Stimulated activated CD4-positive, alpha-beta T cell treated with anti-CD3 and anti-CD28 coated beads, Interleukin-1b, Interleukin-23, amount 100 ng/mL, for 4 hours (primary cell): ENCODE data around the gene TXNDC2.
"Not testable (repeated sequence)": the region's sequence is repeated elsewhere in the genome, so short reads cannot be mapped to it uniquely, and the experiment has no call there.

Source experiments
- DNase-seq, 2 donors: peaks; one replicate each; pipeline ENCODE4 v3.0.0-alpha.2; 2020; ENCODE audit warnings: low read depth in 2 of 2

The TXNDC2 gene

DNA sequence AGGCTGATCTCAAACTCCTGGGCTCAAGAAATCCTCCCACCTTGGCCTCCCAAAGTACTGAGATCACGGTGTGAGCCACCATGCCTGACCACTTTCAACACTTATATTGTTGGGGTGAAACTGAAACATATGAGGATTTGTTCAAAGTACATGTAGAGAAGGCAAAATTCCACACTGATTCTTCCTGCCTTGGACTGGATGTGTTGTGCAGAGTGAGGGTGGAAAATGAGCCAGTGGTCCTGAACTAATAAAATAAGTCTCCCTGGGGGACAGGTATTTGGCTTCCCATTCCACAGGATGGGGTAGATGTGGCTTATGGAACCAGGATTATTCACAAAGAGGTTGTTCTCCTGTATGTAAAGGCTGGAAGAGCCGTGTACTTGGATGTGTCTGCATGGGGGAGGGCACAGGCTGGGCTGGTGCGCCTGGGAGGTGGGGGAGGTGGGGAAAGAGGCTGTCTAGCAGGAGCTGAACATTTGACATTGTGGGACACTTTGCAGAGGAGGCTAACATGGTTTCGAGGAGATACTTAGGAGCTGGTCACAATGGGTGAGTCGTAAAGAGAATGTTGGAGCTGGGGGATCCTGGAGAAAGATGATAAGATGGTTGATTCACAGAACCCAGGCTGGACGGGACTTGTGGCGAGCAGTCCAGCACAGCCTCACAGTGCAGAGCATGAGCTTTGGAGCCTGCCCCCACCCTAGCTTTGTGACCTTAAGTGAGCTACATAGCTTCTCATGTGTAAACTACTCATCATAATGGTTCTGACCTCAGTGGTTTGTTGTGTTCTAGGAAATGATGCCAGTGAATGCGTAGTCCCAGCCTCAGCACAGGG, at the start of gene TXNDC2:
Gene TXNDC2 (plus strand): TSS at position 804 of the 835 bp plus-strand sequence. CDS start 708 bp downstream, outside the sequence.
- DNase-seq, result no peak

DNA sequence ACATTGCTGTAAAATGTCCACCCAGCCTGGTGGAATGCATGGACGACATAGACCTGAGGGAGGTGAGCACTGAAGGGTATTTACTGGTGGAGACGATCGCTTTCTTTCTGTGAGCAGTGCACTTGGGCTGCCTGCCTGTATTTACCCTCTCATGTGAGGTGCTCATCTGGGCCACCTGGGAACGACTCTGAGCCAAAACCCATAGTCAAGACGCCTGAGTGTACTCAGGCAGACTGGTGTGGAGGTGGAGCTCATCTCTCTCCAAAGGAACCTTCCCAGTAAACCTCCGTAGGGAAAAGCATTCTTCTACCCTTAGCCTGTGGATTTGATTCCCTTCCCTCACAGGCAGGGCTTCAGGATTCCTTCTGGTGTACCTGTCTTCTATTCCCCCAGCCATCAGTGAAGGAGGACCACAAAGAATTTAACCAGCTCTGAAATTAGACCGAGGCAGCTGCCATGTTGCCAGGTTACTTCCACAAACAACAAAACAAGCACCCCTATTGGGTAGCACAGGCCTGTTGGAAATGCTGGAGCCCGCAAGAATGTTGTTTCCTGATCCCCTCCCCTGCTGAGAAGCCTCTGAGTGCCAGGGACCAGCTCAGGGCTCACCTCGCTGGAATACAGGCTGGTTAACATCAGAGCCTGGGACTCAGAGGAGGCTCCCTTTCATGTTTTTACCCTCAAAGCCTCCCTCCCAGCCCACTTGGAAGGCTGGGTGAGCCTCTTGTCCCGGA, 47.5 kb upstream of the TXNDC2 start:
- DNase-seq, result no peak

DNA sequence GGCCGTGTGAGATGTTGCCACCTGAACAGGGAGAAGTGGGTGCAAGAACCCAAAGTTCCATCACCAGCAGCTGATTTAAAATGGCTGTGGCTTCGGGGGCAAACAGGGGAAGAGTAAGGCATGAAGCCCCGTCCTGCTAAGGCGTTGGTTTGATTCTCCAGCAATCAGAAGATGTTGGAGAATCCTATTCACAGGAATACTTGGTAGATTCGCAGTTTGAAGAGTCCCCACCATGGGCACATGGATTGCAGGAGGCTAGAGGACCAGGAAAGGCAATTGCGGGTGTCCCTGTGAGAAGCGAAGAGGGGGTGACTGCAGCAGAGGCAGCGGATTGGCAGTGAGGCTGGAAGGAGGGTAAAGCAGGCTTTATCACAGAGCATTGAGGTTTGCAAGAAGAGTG, 46.6 kb upstream of the TXNDC2 start:
- DNase-seq, result no peak

DNA sequence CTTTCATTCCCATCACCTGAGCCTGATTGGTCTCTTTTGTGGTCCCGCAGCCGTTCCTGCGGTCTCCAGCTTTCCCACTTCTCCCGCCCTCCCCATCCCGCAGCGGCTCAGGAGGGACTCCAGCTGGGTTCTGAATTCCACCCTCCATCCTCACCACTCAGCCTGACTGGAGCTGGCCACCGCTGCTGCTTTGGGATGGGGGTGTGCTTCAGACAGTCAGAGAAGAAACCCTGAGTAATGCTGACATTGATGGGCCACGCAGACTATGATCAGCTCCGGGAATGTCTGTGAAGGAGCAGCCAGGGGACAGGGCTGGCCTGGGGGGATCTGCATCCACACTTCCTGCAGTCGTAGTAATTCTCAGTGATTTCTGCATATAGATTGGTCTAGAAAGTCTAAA, 45.9 kb upstream of the TXNDC2 start:
- no peak for DNase-seq

GRCh38 chr18:9841752-9842151, 44.0 kb upstream of the TXNDC2 start:
- DNase-seq, result no peak

GRCh38 chr18:9842448-9842847, 43.3 kb upstream of the TXNDC2 start:
- DNase-seq, result no peak

DNA sequence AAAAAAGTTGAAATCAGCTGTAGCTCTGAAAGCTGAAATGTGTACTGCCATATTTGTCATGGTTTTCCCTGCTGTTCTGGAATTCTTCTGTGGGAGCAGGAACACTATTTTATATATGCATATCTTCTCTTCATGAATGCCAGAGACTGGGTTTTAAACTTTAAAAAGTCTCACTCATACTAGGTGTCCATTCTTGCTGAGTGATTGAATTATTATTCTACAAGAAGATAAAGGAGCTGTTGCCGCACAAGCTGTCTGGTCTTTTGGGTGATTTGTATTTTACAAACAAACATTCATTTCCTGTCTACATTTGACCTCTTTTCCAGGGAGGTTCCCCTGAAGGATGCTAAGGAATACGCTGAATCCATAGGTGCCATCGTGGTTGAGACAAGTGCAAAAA, 40.5 kb upstream of the TXNDC2 start:
- no peak for DNase-seq

GRCh38 chr18:9846162-9846925, 39.4 kb upstream of the TXNDC2 start:
- DNase-seq, result no peak

GRCh38 chr18:9848170-9848879, 37.4 kb upstream of the TXNDC2 start:
- no peak for DNase-seq

DNA sequence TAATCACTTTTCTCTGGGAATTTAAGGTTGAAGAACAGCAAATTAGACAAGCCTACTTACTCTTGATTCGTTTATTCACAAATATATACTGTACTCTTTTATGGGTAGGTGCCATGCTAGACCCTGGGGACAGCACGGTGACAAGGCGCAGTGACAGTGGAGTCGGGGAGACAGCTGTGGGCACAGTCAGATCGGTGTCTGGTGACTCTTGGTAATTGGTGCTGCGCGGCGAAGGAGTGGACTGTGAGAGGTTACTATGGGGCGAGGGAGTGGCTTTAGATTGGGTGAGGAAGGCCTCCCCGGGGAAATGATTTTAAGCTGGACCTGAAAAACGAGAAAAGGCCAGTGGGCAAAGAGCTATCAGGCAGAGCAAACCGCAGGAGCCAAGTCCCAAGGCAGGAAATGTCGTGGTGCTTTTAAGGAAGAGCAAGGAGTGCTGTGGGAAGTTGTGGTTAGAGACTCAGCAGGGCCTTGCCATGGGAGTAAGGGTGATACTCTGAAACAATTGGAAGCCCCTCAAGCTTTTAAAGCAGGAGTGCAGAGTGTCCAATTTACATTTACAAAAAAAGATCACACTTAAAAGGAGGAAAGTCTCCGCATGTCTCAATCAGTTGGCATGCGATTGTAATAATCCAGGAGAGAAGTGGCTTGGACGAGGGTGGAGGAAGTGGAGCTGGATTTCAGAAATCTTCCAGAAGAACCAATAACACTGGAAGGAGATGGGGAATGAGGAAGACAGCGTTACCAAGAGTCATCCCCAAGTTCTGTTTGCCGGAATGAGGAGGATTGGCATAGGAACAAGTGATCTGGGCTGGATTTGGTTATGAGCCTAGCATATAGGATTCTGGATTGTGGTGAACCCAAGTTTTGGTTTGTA, 36.1 kb upstream of the TXNDC2 start:
- DNase-seq, result no peak

GRCh38 chr18:9850309-9850708, 35.5 kb upstream of the TXNDC2 start:
- no peak for DNase-seq

DNA sequence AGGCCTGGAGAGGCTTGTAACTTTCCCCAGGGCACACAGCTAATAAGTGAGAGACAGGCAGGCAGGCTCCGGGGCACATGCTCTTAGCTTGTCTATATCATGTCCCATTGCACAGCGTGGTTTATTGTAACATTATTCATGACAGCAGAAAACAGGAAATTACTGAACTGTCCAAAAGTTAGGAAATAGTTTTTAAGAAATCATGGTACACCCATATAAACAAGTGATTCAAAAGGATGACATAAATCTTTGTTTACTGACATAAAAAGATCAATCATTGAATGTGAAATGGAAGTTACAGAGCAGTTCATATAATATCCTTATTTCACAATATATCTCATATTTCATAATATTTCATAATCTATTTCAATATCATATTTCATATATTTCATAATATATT, 34.3 kb upstream of the TXNDC2 start:
- no peak for DNase-seq

- DNase-seq, result no peak
Observed at GRCh38 chr18:9852266-9853081, 33.3 kb upstream of the TXNDC2 start.

DNA sequence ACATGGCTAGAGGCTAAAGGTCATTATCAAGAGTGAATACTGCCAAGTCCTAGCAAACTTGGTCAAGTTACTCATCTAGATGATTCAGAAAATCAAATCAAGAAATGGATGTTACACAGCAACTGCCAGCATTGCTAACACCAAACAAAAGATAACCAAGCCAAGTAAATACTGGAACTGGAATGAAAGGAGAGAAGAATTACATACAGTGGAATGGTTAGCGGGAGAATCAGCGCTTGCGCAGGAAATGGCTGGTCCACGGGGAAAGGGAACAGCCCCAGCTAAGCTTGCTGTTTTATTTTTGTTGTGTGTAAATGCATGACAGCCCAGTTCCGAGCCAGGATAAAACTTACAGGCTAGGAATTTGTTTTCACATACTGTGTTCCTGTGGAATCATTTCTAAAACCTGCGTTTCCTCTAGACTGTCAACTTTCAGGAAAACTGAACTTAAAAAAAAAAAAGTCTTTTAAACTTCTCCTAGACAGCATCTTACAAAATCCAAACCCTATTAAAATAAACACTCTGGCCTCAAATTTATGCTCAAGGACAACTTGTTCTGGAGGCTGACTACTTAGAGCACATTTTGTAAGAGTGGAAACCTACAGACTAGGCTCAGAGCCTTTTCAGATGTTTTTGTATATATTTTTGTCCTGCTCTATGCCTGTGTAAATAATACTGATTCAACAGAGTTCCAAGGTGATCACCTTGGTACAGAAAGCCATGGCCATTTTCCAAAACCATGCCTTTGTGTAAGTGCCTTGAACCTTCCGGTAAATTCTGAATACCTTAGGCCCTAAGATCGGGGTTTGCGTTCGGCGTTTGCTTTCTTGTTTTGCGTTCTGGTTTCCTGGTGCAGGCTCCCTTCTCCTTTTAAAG, 30.7 kb upstream of the TXNDC2 start:
- DNase-seq, result no peak

DNA sequence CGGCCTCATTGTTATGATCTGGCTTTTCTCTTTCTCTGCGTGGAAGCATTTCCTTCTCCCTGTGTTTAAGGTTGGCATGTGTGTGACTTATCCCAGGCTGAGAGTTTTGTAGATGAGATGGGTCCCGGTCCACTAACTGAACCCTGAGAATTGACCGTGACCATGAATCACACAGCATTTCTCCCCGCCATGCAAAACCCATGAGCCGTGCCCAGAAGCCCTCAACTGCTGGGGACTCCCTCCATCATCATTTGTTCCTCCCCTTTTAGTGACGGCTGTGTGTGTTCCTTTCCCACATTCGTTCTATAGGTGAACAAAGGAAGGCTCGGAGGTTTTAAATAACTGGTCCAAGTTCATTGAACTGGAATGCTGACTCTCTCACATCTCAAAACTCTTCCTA, 30.1 kb upstream of the TXNDC2 start:
- DNase-seq, result no peak

- DNase-seq, result no peak
Observed at GRCh38 chr18:9856092-9856491, 29.7 kb upstream of the TXNDC2 start.

DNA sequence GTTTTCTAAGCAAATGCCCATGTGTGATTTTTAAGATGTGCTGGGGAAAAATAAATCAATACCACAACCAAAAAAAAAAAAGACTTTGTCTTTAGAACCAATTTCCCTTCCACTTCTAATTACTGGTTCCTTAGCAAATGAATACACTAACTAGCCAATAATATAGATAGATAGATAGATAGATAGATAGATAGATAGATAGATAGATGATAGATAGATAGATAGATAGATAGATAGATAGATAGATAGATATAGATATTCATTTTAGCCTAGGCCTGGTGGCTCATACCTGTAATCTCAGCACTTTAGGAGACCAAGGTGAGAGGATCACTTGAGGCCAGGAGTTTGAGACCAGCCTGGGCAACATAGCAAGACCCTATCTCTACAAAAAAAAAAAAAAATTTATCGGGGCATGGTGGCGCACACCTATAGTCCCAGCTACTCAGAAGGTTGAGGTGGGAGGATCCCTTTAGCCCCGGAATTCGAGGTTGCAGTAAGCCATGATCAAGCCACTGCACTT, 28.2 kb upstream of the TXNDC2 start:
- DNase-seq, result not testable (repeated sequence)

GRCh38 chr18:9858642-9859041, 27.1 kb upstream of the TXNDC2 start:
- no peak for DNase-seq

DNA sequence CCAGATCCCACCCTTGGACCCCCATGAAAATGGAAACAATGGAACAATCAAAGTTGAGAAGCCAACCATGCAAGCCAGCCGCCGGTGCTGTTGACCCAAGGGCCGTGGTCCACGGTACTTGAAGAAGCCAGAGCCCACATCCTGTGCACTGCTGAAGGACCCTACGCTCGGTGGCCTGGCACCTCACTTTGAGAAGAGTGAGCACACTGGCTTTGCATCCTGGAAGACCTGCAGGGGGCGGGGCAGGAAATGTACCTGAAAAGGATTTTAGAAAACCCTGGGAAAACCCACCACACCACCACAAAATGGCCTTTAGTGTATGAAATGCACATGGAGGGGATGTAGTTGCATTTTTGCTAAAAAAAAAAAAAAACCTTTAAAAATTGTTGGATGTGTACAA, 26.5 kb upstream of the TXNDC2 start:
- no peak for DNase-seq
